Neural cell (in vitro differentiated cells): ENCODE measurements around the gene LPIN3.

Experiments
- MXI1 ChIP-seq: fragments of 450-650 bp; conservative IDR thresholded peaks from 2 replicates; pipeline ENCODE4 v1.6.1; 2014; ENCODE audit warnings: antibody characterized with exemption, mild to moderate bottlenecking; ENCODE audit not compliant: poor library complexity, severe bottlenecking
- POLR2AphosphoS5 ChIP-seq: IDR thresholded peaks from 2 replicates; pipeline ENCODE4 v1.6.1; 2012
- TAF1 ChIP-seq: IDR thresholded peaks from 2 replicates; pipeline ENCODE4 v1.6.1; 2012; ENCODE audit warnings: low read depth
- TF ChIP-seq, protein P1 (sequence below): fragments of 450-650 bp; IDR thresholded peaks from 2 replicates; pipeline ENCODE4 v1.5.1; 2014; ENCODE audit warnings: antibody characterized with exemption, mild to moderate bottlenecking, moderate library complexity; ENCODE audit not compliant: poor library complexity, severe bottlenecking

GRCh38 chr20:41365777-41366545 is 25.3 kb downstream of the LPIN3 start:
- TF ChIP-seq, protein P1, sequence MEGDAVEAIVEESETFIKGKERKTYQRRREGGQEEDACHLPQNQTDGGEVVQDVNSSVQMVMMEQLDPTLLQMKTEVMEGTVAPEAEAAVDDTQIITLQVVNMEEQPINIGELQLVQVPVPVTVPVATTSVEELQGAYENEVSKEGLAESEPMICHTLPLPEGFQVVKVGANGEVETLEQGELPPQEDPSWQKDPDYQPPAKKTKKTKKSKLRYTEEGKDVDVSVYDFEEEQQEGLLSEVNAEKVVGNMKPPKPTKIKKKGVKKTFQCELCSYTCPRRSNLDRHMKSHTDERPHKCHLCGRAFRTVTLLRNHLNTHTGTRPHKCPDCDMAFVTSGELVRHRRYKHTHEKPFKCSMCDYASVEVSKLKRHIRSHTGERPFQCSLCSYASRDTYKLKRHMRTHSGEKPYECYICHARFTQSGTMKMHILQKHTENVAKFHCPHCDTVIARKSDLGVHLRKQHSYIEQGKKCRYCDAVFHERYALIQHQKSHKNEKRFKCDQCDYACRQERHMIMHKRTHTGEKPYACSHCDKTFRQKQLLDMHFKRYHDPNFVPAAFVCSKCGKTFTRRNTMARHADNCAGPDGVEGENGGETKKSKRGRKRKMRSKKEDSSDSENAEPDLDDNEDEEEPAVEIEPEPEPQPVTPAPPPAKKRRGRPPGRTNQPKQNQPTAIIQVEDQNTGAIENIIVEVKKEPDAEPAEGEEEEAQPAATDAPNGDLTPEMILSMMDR = no peak
- TF ChIP-seq POLR2AphosphoS5 (no peak), TAF1 (no peak), MXI1 (no peak)
